Lung (tissue), 12 donors: ENCODE measurements around the gene ALG8. TPM values are rescaled to one million over a fixed set of nuclear protein-coding genes. Genes with fewer than 3 reads are reported as not detected.

ENCODE experiments used
- ATAC-seq: fragments of 200-7000 bp; cut with Tn5 transposase; one replicate; pipeline ENCODE4 v1.9.1; 2020; ENCODE audit warnings: moderate number of reproducible peaks; ENCODE audit not compliant: insufficient read depth, low FRiP score
- DNase-seq, 3 donors: peaks; one replicate each; pipeline ENCODE4 v3.0.0-alpha.2; 2013 to 2017
- H3K27ac ChIP-seq, 2 donors: one replicate each; pipeline ENCODE4 v1.5.1; 2013; ENCODE audit warnings: mild to moderate bottlenecking in 2 of 2, moderate library complexity in 2 of 2, control low read depth in 1 of 2, inconsistent platforms in 1 of 2, low read depth in 1 of 2, low read length in 1 of 2
- H3K27me3 ChIP-seq, 3 donors: one replicate each; pipeline ENCODE4 v1.5.1; 2013; ENCODE audit warnings: low read length in 2 of 3; ENCODE audit not compliant: control insufficient read depth in 3 of 3, insufficient read depth in 3 of 3
- H3K36me3 ChIP-seq, 4 donors: one replicate each; pipeline ENCODE4 v1.5.1; 2013; ENCODE audit warnings: low read length in 4 of 4, mild to moderate bottlenecking in 1 of 4, moderate library complexity in 1 of 4; ENCODE audit not compliant: control insufficient read depth in 4 of 4, insufficient read depth in 4 of 4
- H3K4me1 ChIP-seq, 5 donors: one replicate each; pipeline ENCODE4 v1.5.1; 2013; ENCODE audit warnings: low read length in 5 of 5, mild to moderate bottlenecking in 2 of 5, moderate library complexity in 1 of 5; ENCODE audit not compliant: control insufficient read depth in 5 of 5, insufficient read depth in 5 of 5
- H3K4me3 ChIP-seq: one replicate; pipeline ENCODE4 v1.5.1; 2013; ENCODE audit warnings: mild to moderate bottlenecking, control low read depth, moderate library complexity
- H3K9ac ChIP-seq, 2 donors: one replicate each; pipeline ENCODE4 v1.5.1; 2013; ENCODE audit warnings: low read length in 2 of 2, control low read depth in 1 of 2; ENCODE audit not compliant: insufficient read depth in 1 of 2
- H3K9me3 ChIP-seq, 4 donors: one replicate each; pipeline ENCODE4 v1.5.1; 2013; ENCODE audit warnings: low read length in 3 of 4, mild to moderate bottlenecking in 1 of 4, moderate library complexity in 1 of 4; ENCODE audit not compliant: control insufficient read depth in 4 of 4, insufficient read depth in 3 of 4
- CTCF ChIP-seq: IDR thresholded peaks from 2 replicates; pipeline ENCODE4 v1.5.1; 2012; ENCODE audit warnings: mild to moderate bottlenecking; ENCODE audit errors: control extremely low read depth, extremely low read depth
- WGBS, 2 donors: extraction: QIAGEN DNeasy Blood & Tissue Kit; methylation state at CpG; one replicate each; pipeline ENCODE4 v1.1.7; 2013; 5-methylcytosine and 5-hydroxymethylcytosine counted together
- polyA plus RNA-seq, 2 donors: library from polyadenylated mRNA; stranded (reverse); fragments of 200-250 nt; gene quantifications; one replicate each; pipeline ENCODE4 v1.2.1, GENCODE V29; 2013
- total RNA-seq, 2 donors: library from RNA; depleted of rRNA in 1 of 2; stranded (reverse); fragments of >200 nt in 1 of 2; gene quantifications; one replicate each; pipeline ENCODE4 v1.2.1, GENCODE V29; 2014 to 2021
- donor health status: control.
- donor health status: control.
- donor health status: Bipolar disorder and iron deficiency.
- donor health status: healthy.
- donor health status: DM: yes; HTN: yes; CAD: no.

Gene ALG8
- total and polyA plus RNA-seq, 4 donors, result 25.1 to 62.8 (median 35.5) TPM

GRCh38 chr11:78163828-78164227 is 24.4 kb upstream of the ALG8 start:
- no peaks in the 10 kb centered on the region for H3K27me3 ChIP-seq
- no peak overlapping the region for H3K27ac ChIP-seq
- no peak for TF ChIP-seq CTCF
- no peaks in the 10 kb centered on the region for H3K9me3 ChIP-seq
- H3K9ac ChIP-seq, result no peak overlapping the region
- ATAC-seq (no peak), DNase-seq (no peak)
- H3K4me1 ChIP-seq, result peaks cover 0 to 15% (median 11%) of the 10 kb centered on the region in 5 donors
- H3K4me3 ChIP-seq, result no peak overlapping the region
- H3K36me3 ChIP-seq, result no peaks in the 10 kb centered on the region
- WGBS, 2 donors, result 73 to 83% methylated on average over 2 of the region's 2 CpGs

- 35 to 56% methylated on average over 5 of the region's 5 CpGs for WGBS, 2 donors
- Histone ChIP-seq H3K9me3 (no peaks in the 10 kb centered on the region), H3K4me1 (peaks cover 0 to 8% (median 6%) of the 10 kb centered on the region in 5 donors), H3K27me3 (no peaks in the 10 kb centered on the region), H3K27ac (no peak overlapping the region), H3K4me3 (no peak overlapping the region), H3K9ac (no peak overlapping the region), H3K36me3 (no peaks in the 10 kb centered on the region)
- DNase-seq, result peak; percentile 35 to 66 (median 38)
- no peak for ATAC-seq
- TF ChIP-seq CTCF, result no peak
These were observed 22.5 kb upstream of the ALG8 start for GRCh38 chr11:78161962-78162371.

- DNase-seq, result no peak
These were observed 21.9 kb upstream of the ALG8 start for GRCh38 chr11:78161346-78161745.

More at GRCh38 chr11:78161346-78161745, 21.9 kb upstream of the ALG8 start:
- Histone ChIP-seq H3K27ac (no peak overlapping the region), H3K9ac (no peak overlapping the region), H3K4me3 (no peak overlapping the region), H3K9me3 (no peaks in the 10 kb centered on the region), H3K27me3 (no peaks in the 10 kb centered on the region), H3K36me3 (no peaks in the 10 kb centered on the region), H3K4me1 (peaks cover 0 to 8% (median 6%) of the 10 kb centered on the region in 5 donors)
- 71 to 96% methylated on average over 2 of the region's 2 CpGs for WGBS, 2 donors
- no peak for TF ChIP-seq CTCF
- ATAC-seq, result no peak
